GM12891 (cell line): ENCODE measurements around the gene ZNF286A.

Experiments used
- POLR2A ChIP-seq: IDR thresholded peaks from 2 replicates; pipeline ENCODE4 v1.6.1; 2011; ENCODE audit warnings: low read depth, low read length, control low read depth
- TAF1 ChIP-seq: IDR thresholded peaks from 2 replicates; pipeline ENCODE4 v1.6.1; 2011; ENCODE audit warnings: low read depth, low read length, control low read depth

GRCh38 chr17:15659663-15660062 is 39.9 kb upstream of the ZNF286A start:
- TF ChIP-seq POLR2A = no peak
- no peak for TF ChIP-seq TAF1
